Middle frontal gyrus (tissue), 1 donor: ENCODE results near the gene BUD31.

ENCODE experiments used
- DNase-seq: peaks from one replicate; pipeline ENCODE4 v3.0.0-alpha.2; 2015; ENCODE audit warnings: low spot score; ENCODE audit errors: extremely low spot score

Gene BUD31

GRCh38 chr7:99465421-99465768, 56.6 kb downstream of the BUD31 start:
- DNase-seq, result no peak

- no peak for DNase-seq
Observed at GRCh38 chr7:99468336-99468918, 59.7 kb downstream of the BUD31 start.
